Breast epithelium (tissue), 3 donors: ENCODE data around the gene OR2D2.

ENCODE experiments used
- POLR2A ChIP-seq: fragments of 450-650 bp; IDR thresholded peaks from one replicate; pipeline ENCODE4 v1.6.1; 2016; ENCODE audit warnings: antibody characterized with exemption, mild to moderate bottlenecking, moderate library complexity
- POLR2AphosphoS5 ChIP-seq, 3 donors: sonication (generic); formaldehyde crosslinking; IDR thresholded peaks; one replicate each; pipeline ENCODE4 v1.6.1; 2017; ENCODE audit warnings: antibody characterized with exemption in 3 of 3
- TF ChIP-seq, protein P1 (sequence below), 3 donors: fragments of 450-650 bp; IDR thresholded peaks; one replicate each; pipeline ENCODE4 v1.5.1; 2016 to 2017; ENCODE audit warnings: antibody characterized with exemption in 3 of 3, mild to moderate bottlenecking in 3 of 3, moderate library complexity in 3 of 3

DNA sequence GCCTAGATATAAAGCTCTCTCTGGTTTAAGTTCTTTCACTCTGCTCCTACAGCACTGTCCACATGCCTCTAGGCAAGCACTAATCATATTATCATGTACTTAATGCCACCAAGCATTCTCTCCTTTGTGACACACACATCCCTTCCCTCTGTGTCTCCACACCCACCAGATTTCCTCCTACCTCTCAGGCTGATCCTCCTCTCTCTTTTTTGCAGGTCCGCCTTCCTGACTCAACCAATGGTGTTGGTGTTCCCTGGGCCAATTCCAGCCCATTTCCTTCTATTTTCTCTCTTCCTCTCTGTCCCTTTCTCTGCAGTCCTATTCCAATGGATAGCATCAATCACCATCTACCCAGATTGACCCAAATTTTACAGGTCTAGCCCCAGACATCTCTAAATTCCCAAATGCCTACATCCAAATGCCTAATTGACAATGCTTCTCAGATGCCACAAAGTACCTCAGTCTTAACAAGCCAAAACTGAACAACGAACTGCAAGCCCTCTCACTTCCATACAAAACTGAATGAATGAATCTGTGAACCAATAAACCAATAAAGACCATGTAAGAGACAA is 33.4 kb upstream of the OR2D2 start:
- TF ChIP-seq POLR2AphosphoS5 (IDR thresholded peaks at IDR 0.05) = no peak
- no peak for TF ChIP-seq POLR2A
- TF ChIP-seq, protein P1, sequence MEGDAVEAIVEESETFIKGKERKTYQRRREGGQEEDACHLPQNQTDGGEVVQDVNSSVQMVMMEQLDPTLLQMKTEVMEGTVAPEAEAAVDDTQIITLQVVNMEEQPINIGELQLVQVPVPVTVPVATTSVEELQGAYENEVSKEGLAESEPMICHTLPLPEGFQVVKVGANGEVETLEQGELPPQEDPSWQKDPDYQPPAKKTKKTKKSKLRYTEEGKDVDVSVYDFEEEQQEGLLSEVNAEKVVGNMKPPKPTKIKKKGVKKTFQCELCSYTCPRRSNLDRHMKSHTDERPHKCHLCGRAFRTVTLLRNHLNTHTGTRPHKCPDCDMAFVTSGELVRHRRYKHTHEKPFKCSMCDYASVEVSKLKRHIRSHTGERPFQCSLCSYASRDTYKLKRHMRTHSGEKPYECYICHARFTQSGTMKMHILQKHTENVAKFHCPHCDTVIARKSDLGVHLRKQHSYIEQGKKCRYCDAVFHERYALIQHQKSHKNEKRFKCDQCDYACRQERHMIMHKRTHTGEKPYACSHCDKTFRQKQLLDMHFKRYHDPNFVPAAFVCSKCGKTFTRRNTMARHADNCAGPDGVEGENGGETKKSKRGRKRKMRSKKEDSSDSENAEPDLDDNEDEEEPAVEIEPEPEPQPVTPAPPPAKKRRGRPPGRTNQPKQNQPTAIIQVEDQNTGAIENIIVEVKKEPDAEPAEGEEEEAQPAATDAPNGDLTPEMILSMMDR (IDR thresholded peaks at IDR 0.05) = no peak
